HL-60 (cell line): ENCODE results near the gene CRELD1.

Experiments
- GABPA ChIP-seq: IDR thresholded peaks from 2 replicates; pipeline ENCODE4 v1.6.1; 2012; ENCODE audit warnings: low read depth
- POLR2AphosphoS5 ChIP-seq: IDR thresholded peaks from 2 replicates; pipeline ENCODE4 v1.6.1; 2012; ENCODE audit warnings: low read depth
- SPI1 ChIP-seq: IDR thresholded peaks from 2 replicates; pipeline ENCODE4 v1.6.1; 2012; ENCODE audit warnings: low read depth, mild to moderate bottlenecking, borderline replicate concordance
- TF ChIP-seq, protein P1 (sequence below): IDR thresholded peaks from one replicate; pipeline ENCODE4 v1.5.1; 2011; ENCODE audit warnings: low read length, control low read depth, inconsistent platforms; ENCODE audit not compliant: insufficient read depth
- TF ChIP-seq, protein P2 (sequence below): IDR thresholded peaks from 2 replicates; pipeline ENCODE4 v1.6.1; 2012; ENCODE audit warnings: low read depth; ENCODE audit not compliant: insufficient replicate concordance

DNA sequence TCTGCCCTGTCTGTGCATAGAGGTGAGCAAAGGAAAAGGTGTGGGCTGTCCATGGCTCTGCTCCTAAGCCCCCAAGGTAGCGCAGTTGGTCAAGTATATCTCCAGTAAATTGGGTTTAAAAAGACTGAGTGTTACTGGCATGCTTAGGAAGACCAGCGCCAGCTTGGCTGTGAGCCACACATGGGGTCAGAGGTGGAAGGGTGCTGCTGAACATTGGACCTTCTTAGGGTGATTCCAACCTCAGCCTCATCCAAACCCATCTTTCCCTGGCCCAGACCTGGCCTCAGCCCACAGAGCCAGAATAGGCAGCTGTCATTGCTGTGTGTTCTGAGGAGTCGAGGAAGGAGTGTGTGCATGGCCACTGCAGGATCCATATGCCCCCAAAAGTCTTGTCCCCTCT lies 25.3 kb upstream of the CRELD1 start:
- TF ChIP-seq, protein P1, sequence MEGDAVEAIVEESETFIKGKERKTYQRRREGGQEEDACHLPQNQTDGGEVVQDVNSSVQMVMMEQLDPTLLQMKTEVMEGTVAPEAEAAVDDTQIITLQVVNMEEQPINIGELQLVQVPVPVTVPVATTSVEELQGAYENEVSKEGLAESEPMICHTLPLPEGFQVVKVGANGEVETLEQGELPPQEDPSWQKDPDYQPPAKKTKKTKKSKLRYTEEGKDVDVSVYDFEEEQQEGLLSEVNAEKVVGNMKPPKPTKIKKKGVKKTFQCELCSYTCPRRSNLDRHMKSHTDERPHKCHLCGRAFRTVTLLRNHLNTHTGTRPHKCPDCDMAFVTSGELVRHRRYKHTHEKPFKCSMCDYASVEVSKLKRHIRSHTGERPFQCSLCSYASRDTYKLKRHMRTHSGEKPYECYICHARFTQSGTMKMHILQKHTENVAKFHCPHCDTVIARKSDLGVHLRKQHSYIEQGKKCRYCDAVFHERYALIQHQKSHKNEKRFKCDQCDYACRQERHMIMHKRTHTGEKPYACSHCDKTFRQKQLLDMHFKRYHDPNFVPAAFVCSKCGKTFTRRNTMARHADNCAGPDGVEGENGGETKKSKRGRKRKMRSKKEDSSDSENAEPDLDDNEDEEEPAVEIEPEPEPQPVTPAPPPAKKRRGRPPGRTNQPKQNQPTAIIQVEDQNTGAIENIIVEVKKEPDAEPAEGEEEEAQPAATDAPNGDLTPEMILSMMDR, result no peak
- TF ChIP-seq POLR2AphosphoS5 (no peak), SPI1 (no peak), GABPA (no peak)
- TF ChIP-seq, protein P2, sequence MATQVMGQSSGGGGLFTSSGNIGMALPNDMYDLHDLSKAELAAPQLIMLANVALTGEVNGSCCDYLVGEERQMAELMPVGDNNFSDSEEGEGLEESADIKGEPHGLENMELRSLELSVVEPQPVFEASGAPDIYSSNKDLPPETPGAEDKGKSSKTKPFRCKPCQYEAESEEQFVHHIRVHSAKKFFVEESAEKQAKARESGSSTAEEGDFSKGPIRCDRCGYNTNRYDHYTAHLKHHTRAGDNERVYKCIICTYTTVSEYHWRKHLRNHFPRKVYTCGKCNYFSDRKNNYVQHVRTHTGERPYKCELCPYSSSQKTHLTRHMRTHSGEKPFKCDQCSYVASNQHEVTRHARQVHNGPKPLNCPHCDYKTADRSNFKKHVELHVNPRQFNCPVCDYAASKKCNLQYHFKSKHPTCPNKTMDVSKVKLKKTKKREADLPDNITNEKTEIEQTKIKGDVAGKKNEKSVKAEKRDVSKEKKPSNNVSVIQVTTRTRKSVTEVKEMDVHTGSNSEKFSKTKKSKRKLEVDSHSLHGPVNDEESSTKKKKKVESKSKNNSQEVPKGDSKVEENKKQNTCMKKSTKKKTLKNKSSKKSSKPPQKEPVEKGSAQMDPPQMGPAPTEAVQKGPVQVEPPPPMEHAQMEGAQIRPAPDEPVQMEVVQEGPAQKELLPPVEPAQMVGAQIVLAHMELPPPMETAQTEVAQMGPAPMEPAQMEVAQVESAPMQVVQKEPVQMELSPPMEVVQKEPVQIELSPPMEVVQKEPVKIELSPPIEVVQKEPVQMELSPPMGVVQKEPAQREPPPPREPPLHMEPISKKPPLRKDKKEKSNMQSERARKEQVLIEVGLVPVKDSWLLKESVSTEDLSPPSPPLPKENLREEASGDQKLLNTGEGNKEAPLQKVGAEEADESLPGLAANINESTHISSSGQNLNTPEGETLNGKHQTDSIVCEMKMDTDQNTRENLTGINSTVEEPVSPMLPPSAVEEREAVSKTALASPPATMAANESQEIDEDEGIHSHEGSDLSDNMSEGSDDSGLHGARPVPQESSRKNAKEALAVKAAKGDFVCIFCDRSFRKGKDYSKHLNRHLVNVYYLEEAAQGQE, result no peak
